ENCODE results near the gene CENPW.

DNA sequence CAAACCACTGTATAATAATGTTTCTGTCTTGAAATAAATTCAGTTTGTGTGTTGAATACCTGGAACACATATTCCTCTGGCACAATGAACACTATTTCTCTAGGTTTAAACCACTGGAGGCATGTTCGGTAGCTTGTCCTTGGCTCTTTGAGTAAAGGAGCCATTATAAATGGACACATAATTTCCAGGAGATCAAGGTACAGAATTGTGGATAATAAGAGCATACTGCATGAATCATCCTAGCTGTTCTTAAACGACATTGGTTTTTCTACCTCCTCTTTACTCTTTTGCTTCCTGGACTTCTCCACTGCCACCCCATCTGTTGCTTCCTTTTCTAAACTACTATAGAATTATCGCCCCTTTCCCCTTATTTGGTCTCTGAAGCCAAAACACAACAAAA lies 1.2 kb downstream of the CENPW start:
- no peak for TF ChIP-seq POLR2AphosphoS5 (IDR thresholded peaks at IDR 0.05; ENCODE audit: borderline replicate concordance, low read depth, low read length)
- TF ChIP-seq EZH2 (IDR thresholded peaks at IDR 0.05) = no peak
- no peak for TF ChIP-seq FOXP2 (optimal IDR thresholded peaks at IDR 0.05; ENCODE audit: control extremely low read depth, extremely low read length, insufficient read depth)
